CD4-positive, alpha-beta T cell treated with Interferon gamma for 1 hour (primary cell): ENCODE data around the gene PDE6G.
A peak's percentile ranks its signal among the peaks of the same experiment; 100 is the strongest.

Experiments used
- DNase-seq: peaks from one replicate; pipeline ENCODE4 v3.0.0-alpha.2; 2020

The PDE6G gene

DNA sequence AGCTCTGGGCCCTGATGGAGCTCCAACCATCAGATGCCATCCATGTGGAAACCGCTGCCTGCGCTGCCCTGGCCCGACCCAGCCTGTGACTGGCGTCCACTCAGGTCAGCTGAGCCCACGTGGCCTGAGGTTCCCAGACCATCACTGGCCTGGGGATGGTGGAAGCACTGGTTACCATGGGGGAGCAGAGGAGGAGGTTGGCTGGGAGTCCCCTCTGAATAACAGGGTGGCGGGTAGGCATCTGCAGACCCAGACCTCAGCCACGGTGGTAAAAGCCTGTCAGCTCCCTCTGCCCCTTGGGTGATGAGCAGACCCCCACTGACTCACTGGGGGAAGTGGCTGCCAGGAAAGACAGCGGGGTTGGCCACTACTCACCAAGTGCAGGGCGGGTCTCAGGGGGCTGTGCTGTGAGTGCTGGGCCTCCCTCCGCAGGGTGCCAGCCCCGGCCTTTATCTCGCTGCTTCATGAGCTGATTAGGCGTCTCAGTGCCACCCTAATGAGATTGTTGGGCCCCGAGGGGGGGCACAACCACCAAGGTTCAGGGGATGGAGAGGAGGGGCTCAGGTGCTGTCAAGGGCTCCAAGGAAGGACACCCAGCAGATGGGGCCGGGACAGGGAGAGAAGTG lies at the start of gene PDE6G:
PDE6G (minus strand) TSS at position 425 of the 626 bp plus-strand sequence. CDS start 3,237 bp downstream, outside the sequence.
- DNase-seq: no peak

DNA sequence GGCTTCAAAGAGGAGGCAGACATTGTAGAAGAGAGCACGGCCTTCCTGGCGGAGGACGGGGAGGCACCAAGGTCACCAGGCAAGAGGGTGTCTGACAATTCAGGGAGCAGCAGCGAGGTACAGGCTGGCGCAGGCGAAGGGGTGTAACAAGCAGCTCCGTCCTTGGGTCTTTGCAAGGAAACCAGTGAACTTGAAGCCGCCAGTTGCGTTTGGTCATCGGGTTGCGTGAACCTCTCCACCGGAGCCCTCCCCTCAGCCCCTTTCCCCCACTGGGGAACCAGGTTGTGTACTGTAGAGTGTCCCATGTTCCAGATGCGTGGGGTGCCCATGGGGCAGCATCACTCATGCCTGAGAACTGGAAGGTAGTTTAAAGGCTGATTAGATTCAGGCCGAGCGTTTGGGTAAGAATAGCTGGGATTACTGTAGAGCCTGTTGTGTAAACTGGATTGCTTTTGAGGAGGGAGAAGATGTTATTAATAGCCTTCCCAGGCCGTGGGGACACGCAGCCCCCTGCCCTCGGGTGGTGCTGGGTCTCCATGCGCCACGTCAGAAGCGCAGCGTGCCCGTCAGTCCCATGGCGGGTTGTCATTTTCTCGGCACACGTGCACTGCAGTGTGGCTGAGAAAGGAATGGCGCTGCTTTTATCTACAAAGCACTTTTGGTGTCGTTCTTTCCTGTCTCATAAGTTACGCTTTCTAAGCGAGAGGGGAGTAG lies 49.3 kb upstream of the PDE6G start:
- no peak for DNase-seq

DNA sequence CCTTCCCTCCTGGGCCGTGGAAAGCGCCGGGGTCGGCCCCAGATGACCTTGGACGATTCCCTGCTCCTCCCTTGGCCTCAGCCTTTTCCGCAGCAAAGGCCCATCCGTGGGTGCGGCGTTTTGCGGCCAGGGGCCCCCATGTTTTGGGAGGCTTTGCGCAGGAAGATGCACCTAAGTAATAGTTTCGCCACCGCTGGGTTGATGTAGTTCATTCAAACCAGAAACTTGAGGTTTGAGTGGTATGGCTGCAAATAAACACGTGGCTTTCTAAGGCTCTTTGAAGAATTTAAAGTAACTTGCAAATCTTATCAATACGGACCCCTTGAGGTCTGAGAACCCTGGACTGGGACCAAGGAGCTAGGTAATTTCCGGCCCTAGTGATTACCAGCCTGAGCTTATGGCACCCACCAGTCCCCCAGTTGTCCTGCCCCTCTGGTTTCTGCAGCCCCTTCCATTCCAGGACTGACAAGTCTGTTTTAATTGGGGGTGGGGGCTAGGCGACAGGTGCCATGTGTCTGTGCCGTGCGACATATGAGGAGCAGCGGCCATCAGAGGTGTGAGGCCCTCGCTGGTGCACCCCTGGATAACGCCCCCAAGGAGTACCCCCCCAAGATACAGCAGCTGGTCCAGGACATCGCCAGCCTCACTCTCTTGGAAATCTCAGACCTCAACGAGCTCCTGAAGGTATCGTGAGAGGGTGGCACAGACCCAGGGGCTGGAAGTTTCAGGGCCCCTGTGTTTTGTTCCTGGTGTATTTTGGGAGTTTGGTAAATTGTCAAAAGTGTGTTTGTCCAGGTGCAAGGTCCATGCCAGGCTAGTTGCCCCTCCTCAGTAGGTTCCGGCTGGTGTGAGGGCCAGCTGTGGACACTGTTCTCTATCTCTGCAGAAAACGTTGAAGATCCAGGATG lies 47.7 kb upstream of the PDE6G start:
- DNase-seq: no peak

DNA sequence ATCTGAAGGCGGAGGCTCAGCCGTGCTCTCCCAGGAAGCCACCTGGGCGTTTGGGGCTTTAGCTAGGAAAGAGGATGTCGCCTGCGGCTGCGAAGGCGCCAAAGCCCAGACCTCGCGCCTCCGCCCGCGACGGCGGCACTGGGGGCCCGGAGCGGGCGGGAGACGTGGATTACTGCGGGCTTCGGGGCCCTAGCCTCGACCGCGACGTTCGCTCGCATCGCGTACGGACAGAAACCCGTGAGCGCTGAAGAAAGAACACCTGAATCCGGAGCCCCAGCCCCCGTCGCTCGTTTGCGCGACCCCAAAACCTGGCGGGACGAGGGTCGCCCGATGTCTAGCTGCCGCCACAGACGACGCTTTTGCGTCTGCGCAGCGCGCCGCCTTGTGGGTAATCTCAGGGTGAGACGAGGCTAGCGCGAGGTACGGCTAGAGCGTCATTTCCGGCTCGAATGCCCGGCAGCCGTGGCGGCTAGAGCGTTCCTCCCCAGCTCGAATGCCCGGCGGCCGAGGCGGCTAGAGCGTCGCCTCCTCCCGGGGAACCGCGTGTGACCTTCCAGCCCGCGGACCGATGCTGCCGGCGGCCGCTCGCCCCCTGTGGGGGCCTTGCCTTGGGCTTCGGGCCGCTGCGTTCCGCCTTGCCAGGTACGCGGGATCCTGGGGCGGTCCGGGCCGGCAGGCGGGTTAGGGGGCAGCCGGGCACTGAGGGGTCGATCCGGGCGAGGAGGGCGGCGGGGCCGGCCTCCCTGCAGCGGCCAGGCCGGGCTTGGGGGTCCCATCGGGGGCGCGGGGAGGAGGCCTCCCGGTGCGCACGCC lies 46.8 kb upstream of the PDE6G start, which contains the start of gene MRPL12:
MRPL12 (plus strand) TSS at position 434 of the 813 bp plus-strand sequence; CDS start at position 569, 135 bp downstream.
- peak; percentile 88 for DNase-seq

DNA sequence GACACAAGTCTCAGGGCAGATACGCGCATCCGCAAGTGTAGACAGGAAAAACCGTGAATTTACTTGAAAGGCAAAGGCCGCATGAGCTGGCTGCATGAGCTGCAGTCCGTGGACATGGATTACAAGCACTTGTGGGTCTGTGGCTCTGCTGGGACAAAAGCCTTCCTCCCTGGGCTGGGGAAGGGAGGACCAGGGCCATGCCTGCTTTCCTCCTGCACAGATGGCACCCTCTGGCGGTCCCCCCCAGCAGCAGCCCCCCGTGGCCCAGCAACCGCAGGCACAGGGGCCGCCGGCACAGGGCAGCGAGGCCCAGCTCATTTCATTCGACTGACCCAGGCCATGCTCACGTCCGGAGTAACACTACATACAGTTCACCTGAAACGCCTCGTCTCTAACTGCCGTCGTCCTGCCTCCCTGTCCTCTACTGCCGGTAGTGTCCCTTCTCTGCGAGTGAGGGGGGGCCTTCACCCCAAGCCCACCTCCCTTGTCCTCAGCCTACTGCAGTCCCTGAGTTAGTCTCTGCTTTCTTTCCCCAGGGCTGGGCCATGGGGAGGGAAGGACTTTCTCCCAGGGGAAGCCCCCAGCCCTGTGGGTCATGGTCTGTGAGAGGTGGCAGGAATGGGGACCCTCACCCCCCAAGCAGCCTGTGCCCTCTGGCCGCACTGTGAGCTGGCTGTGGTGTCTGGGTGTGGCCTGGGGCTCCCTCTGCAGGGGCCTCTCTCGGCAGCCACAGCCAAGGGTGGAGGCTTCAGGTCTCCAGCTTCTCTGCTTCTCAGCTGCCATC lies 45.1 kb upstream of the PDE6G start:
- no peak for DNase-seq

DNA sequence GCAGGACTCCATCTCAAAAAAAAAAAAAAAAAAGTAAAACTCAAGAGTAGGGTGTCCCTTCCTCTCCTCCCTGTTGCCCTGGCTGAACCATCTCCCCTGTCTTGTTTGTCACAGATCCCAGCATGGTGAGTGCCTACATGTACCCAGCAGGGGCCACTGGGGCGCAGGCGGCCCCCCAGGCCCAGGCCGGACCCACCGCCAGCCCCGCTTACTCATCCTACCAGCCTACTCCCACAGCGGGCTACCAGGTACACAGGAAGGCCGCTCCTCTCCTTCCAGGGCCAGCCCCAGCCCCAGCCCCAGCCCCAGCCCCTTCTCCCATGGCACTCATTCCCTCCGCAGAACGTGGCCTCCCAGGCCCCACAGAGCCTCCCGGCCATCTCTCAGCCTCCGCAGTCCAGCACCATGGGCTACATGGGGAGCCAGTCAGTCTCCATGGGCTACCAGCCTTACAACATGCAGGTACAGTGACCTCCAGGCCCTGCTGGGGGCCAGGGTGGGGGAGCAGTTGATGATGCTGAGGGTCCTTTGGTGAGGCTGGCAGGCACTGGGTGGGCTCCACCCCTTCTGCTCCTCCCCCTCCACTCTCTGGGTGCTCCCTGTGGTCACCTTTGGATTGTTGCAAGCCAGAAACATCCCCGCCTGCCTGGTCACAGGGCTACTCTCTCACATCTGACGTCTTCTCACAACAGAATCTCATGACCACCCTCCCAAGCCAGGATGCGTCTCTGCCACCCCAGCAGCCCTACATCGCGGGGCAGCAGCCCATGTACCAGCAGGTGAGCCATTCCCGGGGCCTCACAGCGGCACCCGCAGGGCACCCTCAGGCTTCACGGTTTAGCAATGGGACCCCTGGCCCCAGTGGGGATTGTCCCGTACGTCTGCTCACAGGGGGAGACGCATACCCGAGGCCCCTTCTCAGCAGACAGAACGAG lies 44.3 kb upstream of the PDE6G start:
- DNase-seq: no peak

DNA sequence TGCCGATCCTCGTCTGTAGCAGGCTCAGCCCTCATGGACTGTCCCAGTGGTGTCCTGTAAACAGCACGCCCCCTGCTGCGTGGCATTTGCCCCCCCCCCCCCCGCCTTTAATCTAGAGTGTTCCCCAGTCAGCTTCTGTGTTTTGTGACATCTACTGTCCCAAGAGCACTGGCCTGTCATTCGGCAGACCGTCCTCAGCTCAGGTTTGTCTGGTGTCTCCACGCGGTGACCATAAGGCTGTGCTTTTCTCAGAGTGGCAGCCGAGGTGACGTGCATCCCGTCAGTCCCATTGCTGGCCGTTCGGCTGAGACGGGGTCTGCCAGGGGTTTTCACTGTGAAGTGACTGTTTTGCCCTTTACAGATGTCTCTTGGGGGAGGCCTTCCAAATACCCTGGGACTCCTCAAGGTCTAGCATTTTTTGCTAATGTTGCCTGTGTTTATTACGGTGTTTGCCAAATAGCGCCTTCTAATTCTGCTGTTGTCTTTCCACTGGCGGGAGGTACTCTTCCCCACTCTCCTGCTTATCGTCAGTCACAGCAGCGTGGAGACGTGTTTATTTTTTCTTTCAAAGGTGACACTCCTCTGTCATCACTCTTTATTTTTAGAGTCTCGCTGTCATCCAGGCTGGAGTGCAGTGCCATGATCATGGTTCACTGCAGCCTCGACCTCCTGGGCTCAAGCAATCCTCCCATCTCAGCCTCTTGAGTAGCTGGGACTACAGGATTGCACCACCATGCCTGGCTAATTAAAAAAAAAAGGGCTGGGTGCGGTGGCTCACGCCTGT lies 41.1 kb upstream of the PDE6G start:
- DNase-seq: no peak

DNA sequence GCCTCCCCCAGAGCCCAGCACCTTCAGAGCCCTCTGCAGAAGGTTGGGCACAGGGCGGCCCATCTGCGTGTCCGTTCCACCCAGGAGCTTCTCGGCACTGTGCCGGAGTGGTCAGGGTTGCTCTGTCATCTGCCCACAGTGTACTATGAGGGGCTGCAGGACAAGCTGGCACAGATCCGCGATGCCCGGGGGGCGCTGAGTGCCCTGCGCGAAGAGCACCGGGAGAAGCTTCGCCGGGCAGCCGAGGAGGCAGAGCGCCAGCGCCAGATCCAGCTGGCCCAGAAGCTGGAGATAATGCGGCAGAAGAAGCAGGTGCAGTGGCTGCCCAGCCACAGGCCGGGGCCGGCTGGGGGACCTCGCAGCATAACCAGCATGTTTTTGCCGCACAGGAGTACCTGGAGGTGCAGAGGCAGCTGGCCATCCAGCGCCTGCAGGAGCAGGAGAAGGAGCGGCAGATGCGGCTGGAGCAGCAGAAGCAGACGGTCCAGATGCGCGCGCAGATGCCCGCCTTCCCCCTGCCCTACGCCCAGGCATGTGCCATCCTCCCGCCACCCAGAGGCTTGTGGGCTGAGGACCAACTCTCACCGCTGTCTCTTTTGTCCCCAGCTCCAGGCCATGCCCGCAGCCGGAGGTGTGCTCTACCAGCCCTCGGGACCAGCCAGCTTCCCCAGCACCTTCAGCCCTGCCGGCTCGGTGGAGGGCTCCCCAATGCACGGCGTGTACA lies 40.0 kb upstream of the PDE6G start:
- DNase-seq: no peak

DNA sequence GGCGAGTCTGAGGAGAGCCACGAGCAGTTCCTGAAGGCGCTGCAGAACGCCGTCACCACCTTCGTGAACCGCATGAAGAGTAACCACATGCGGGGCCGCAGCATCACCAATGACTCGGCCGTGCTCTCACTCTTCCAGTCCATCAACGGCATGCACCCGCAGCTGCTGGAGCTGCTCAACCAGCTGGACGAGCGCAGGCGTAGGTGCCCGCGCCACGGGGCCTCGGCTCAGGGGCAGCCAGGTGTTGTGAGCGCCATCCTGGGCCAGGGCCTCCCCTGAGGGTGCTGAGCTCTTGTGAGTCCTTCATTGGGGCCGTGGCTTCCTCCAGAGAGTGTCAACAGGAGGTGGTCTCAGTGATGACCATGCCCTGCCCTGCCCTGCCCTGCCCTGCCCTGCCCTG lies 39.5 kb upstream of the PDE6G start:
- no peak for DNase-seq

DNA sequence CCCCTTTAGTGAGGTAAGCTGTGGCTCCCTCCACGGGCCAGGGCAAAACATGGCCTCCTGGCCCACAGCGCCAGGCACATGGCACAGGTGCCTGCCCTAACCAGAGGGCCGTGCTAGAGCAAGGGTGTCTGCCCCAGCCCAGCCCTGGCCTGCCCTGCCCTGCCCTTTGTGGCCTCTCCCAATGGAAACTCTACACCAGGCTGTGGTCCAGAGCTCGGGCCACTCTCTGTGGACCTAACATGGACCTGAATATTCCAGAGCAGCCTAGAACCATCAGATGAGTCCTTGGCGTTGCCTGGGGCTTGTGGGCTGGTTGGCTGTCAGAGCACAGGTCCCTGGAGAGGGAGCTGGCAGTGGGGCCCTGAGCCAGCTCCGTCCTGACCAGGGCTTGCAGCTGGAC lies 38.9 kb upstream of the PDE6G start:
- DNase-seq: no peak

DNA sequence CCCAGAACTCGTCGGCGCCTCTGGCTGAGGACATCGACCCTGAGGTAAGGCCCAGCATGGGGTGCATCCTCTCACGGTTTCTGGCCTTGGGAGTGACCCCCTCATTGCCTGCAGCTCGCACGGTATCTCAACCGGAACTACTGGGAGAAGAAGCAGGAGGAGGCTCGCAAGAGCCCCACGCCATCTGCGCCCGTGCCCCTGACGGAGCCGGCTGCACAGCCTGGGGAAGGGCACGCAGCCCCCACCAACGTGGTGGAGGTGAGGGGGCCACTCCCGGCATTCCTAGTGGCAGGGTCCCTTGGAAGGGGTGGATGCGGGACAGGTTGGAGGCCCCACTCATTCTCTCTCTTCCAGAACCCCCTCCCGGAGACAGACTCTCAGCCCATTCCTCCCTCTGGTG lies 38.5 kb upstream of the PDE6G start:
- DNase-seq: no peak

DNA sequence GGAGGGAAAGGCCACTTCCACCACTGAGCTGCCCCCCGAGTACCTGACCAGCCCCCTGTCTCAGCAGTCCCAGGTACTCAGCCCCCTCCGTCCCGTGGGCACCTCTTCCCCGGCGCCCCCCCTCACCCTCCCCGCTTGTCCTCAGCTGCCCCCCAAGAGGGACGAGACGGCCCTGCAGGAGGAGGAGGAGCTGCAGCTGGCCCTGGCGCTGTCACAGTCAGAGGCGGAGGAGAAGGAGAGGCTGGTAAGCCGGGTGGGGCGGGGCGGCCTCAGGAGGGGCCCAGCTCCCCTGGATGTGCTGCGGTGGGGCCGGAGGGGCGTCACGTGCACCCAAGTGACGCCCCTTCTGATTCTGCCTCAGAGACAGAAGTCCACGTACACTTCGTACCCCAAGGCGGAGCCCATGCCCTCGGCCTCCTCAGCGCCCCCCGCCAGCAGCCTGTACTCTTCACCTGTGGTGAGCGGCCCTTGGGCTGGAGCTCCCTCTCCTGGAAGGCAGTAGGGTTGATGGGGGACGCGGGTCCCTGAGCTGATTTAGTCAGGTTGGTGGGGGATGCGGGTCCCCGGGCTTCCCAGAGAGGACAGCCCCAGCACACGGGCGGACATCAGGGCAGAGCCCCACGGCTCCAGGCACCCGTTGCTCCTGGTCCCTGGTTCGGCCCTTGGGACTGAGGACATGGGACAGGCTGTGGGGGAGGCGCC lies 37.3 kb upstream of the PDE6G start:
- no peak for DNase-seq

DNA sequence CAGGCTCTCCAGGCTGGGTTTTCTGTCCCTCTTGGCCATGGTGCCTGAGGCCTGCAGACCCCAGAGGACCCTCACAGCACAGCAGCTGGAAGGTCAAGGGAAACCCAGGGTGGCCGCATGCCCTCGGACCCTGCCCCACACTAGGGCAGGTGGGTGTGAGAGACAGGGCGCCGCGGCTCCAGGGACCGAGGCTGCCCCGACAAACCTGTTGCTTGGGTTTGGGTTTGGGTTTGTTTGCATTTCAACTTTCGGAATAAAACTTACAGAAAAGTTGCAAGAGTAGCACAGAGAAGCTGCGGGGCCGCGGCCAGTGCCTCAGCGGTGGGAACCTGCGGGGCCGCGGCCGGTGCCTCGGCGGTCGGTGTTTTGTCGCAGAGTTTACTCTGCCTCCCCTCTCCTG lies 35.3 kb upstream of the PDE6G start:
- DNase-seq: no peak

DNA sequence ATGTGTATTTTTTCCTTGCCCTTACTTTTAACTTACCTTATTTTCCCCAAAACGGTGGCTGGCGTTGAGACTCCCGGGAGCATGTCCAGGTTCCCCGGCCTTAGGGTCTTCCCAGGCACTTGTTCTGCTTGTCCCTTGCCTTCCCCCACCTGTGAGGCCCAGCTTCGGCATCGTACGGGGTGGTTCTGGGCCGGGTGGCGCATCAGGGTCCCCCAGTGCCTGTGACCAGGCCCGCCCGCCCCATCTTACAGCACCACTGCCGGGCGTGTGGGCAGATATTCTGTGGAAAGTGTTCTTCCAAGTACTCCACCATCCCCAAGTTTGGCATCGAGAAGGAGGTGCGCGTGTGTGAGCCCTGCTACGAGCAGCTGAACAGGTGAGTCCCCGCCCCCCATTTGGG lies 34.9 kb upstream of the PDE6G start:
- DNase-seq: no peak

DNA sequence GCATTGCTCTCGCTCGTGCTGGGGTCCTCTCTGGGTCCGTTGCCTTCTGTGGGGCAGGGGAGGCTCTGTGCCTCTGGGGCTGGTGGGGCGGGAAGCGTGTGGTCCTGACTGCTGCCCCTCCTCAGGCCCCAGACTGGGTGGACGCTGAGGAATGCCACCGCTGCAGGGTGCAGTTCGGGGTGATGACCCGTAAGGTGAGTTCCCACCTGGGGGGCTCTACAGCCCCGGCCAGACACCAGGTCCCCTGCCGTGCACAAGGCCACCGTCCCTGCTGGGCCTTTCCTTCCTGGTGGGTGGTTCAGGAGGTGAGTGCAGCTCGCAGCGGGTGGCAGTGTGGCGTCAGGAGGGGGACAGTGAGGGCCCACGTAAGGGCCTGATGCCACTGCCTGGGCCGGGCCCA lies 34.2 kb upstream of the PDE6G start:
- no peak for DNase-seq

DNA sequence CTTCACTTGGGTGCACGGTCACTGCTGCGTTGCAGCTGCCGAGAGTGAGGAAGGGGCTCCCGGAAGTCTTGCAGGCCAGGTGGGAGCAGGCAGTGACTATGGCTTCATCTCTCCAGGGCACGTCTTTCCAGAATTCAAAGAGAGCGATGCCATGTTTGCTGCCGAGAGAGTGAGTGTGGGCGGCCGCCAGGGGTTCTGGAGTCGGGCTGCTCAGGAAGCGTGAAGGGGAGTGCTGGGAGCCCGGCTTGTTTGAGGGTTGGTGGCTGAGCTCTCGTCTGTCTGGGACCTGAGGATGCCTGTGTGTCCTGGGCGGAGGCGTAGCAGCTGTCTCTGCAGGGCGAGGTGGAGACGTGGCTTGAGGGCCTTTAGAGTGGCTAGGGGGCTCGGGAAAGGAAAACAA lies 33.7 kb upstream of the PDE6G start:
- no peak for DNase-seq

DNA sequence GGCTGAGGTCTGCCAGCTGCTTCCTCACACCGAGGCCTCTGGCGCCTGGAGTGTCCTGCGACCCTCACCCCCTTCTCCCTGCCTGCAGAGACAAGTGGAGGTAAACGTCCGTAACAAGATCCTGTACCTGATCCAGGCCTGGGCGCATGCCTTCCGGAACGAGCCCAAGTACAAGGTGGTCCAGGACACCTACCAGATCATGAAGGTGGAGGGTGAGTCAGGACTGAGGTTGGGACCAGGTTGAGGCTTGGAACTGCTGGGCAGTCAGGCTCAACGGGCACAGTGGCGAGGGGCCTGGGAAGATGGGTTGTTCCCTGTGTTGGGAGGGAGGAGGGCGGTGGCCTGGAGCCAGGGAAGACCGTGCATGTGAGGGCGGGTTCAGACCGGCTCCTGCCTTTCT lies 32.3 kb upstream of the PDE6G start:
- DNase-seq: no peak

DNA sequence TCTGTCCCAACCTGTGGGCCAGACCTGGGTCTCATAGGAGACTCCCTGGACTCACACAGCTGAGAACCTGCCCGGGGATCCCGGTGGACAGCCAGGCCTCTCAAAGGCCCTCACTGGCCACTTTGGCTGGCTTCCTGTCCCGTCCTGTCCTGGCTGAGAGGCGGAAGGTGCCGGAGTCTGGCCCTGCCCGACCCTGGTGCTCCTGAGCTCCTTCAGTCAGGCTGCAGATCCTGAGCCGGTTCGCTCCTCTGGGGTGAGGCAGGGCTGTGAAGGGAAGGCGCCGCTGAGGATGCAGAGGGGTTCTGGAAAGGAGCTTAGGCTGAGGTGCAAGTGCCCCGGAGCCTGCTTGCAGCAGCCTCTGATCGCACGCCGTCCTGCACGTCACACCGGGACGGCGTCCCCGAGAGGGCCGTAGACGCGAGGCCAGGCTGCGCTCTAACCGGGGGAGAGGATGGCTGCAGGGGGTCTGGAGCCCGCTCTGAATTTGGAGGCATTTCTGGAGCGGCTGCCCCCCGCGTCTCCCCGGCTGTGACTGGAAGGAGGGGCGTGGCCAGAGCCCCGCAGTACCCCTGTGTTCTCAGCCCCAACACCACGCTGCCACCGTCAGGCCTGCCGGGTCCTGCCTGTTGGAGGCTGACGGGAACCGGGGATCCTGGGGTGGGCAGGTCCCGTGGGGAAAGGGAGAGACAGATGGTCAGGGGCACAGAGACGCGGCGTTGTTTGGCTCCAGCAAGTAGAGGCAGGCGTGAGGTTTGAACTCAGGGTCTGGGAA lies 31.6 kb upstream of the PDE6G start:
- no peak for DNase-seq
